Mononuclear cell (primary cell): ENCODE data around the gene ANO4. TPM values are rescaled to one million over a fixed set of nuclear protein-coding genes. Genes with fewer than 3 reads are reported as not detected.

Experiments used
- H3K27me3 ChIP-seq: 2 replicates; pipeline ENCODE4 v1.6.0; 2011; ENCODE audit warnings: low read length, control low read depth; ENCODE audit not compliant: insufficient read depth
- H3K4me1 ChIP-seq: 2 replicates; pipeline ENCODE4 v1.5.1; 2011; ENCODE audit warnings: mild to moderate bottlenecking, low read length, control low read depth; ENCODE audit not compliant: insufficient read depth
- H3K4me3 ChIP-seq: 2 replicates; pipeline ENCODE4 v1.5.1; 2011; ENCODE audit warnings: mild to moderate bottlenecking, low read length, moderate library complexity
- H3K9me3 ChIP-seq: 2 replicates; pipeline ENCODE4 v1.5.1; 2011; ENCODE audit warnings: low read depth, mild to moderate bottlenecking, control low read depth, low read length
- total RNA-seq: library from RNA; depleted of rRNA; stranded (reverse); fragments of >200 nt; gene quantifications from one replicate; pipeline ENCODE4 v1.2.3, GENCODE V29; 2012

The ANO4 gene
- total RNA-seq, 1 donor = not detected

DNA sequence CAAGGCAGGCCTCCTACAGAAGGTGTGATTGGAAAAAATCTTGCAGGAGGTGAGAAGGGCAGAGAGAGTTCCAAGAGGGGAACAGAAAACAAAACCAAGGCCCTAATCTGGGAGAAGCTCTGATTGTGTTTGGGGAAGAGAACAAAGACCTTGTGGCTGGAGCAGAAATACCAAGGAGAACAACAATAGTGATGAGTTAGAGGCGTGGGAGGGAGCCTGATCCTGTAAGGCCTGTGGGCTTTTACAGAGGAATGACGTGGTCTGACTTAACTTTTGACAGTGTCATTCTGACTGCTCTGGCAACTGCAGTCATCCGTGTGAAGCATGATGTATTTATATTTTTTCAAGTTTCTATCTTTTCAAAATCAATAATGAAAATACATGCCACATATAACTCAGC is 200.6 kb downstream of the ANO4 start:
- no peaks in the 10 kb centered on the region for H3K4me1 ChIP-seq
- no peaks in the 10 kb centered on the region for H3K27me3 ChIP-seq
- no peaks in the 10 kb centered on the region for H3K9me3 ChIP-seq
- H3K4me3 ChIP-seq = no peak overlapping the region

DNA sequence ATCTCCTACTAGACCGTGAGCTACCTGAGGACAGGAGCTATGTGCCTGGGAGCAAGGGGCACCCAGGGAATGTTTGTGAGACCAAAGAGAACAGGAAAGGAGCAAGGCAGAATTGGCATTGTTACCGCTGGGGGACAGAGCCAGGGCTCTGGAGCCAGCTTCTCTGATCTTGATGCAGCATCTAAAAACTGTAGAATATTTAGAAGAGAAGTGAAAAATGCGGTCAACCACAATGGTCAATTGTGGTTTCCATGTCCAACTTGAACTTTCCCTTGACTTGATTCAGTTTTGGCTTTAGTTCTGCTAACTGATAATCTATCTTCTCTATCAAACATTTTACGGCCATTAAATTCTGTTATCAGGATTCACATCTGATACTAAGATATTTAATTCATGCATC is 201.2 kb downstream of the ANO4 start:
- no peak overlapping the region for H3K4me3 ChIP-seq
- H3K4me1 ChIP-seq = no peaks in the 10 kb centered on the region
- H3K27me3 ChIP-seq = no peaks in the 10 kb centered on the region
- H3K9me3 ChIP-seq = no peaks in the 10 kb centered on the region

DNA sequence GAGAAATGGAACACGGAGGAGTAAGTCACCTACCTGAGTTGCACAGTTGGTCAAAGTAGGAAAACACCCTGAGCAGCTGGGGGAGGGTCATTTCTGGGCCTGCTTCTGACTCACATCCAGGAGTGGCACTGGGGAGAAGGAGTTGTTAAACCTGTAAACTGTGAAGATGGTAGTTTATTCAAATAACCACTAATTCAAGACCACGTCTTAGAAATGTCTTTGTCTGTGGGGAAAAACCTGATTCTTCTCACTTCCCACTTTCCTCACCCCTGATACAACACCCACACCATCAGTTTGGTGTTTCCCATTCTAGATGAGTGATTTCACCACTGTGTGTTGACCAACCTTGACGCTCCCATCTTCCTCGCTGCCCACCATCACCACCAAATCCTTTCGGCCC is 207.1 kb downstream of the ANO4 start:
- Histone ChIP-seq H3K4me1 (no peaks in the 10 kb centered on the region), H3K4me3 (no peak overlapping the region), H3K27me3 (no peaks in the 10 kb centered on the region), H3K9me3 (no peaks in the 10 kb centered on the region)

DNA sequence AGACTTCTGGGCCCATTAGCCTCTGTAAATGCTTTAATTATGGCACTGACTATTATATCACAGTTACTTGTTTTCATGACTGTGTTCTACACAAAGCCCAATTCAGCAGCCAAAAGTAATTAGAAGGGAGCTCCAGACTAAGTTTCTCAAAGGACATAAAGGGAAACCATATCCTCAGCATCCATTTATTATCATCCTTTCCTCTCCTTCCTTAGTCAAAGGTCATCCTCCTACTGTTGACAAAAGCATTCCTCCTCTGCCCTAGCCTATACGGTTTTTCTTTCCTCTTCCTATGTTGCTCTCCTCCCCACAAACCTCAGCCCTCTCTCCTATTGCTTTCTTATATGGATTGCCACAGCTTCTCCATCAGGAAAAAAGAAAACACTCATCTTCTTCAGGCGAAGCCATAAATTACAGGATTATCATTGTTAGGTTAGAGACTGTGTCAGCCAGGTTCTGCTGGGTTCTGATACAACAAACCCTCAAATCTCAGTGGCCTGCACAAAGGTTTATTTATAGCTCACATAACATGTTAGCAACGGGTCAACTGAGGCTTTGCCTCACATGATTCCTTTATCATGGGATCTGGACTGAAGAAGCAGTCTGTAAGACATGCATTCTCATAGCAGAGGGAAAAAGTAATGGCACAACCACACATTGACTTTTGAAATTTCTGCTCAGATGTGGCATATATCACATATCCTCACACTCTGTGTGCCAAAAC is 208.3 kb downstream of the ANO4 start:
- H3K4me3 ChIP-seq = no peak overlapping the region
- no peaks in the 10 kb centered on the region for H3K27me3 ChIP-seq
- H3K4me1 ChIP-seq = no peaks in the 10 kb centered on the region
- no peaks in the 10 kb centered on the region for H3K9me3 ChIP-seq

DNA sequence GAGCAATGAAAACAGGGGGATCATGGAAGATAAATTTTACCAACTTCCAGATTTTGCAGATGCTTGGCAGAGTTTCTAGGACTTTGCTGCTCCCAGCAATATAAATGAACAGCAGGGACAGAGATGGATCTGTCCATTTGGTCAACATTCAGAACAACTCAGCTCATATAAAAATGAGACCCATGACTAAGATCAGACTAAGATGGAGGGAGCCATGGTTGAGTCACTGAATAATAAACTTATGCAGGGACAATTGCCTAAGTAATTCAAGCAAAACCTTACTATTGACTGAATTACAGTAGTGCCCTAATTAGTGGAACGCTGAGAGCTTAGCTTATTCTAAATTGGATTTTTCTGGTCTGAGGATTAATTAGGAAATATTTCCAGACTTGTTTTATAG is 210.3 kb downstream of the ANO4 start:
- no peak overlapping the region for H3K4me3 ChIP-seq
- peaks cover 15% of the 10 kb centered on the region for H3K9me3 ChIP-seq
- no peaks in the 10 kb centered on the region for H3K27me3 ChIP-seq
- no peaks in the 10 kb centered on the region for H3K4me1 ChIP-seq

DNA sequence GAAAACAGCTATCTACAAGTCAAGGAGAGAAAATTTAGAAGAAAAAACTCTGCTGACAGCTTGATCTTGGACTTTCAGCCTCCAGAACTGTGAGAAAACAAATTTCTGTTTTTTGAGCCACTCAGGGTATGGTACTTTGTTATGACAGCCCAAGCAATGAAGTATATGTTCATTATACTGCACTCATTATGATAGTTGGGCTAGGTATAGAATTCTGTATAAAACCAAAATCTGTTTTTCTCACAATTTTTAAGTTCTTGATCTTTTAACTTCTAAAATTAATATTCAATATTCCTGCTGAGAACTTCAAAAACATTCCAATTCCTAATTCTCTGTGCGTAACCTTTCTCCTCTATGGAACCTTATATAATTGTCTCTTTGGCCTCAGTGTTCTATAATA is 214.7 kb downstream of the ANO4 start:
- Histone ChIP-seq H3K27me3 (no peaks in the 10 kb centered on the region), H3K9me3 (peaks cover 19% of the 10 kb centered on the region), H3K4me3 (no peak overlapping the region), H3K4me1 (no peaks in the 10 kb centered on the region)

DNA sequence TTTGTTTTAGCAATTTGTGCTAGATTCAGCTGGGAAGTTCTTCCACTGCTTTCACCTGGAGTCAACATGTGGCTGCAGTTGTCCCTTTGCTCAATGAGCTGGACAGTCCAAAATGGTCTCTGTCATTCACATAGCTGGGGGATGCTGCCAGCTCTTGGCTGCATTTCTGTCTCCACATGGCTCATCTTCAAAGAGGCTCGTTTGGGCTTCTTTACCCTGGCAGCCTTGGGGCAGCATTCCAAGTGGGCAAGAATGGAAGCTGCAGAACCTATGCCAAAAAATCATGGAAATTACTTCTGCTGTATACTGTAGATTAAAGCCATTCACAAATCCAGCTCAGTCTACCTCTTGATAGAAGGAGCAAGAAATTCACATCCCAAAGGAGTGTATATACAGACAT is 216.3 kb downstream of the ANO4 start:
- H3K4me1 ChIP-seq = no peaks in the 10 kb centered on the region
- H3K4me3 ChIP-seq = no peak overlapping the region
- peaks cover 19% of the 10 kb centered on the region for H3K9me3 ChIP-seq
- H3K27me3 ChIP-seq = no peaks in the 10 kb centered on the region

DNA sequence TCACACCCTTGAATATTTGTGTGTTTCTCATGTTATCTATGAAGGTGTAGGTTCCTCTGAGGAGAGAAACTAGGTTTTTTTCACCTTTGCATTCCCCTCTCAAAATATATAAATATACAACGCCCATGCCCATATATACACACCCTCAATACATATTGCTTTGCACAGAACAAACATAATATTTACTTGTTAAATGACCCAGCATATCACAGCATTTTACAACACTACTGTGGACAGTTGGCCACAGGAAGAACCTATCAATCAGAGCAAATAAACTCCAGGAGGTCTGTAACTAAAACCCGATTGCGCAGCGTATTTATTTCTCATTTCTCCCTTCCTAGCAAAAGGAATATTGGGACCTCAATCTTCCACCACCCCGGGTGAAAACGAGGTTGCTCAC is 219.4 kb downstream of the ANO4 start:
- no peaks in the 10 kb centered on the region for H3K4me1 ChIP-seq
- H3K4me3 ChIP-seq = no peak overlapping the region
- peaks cover 10% of the 10 kb centered on the region for H3K9me3 ChIP-seq
- no peaks in the 10 kb centered on the region for H3K27me3 ChIP-seq

DNA sequence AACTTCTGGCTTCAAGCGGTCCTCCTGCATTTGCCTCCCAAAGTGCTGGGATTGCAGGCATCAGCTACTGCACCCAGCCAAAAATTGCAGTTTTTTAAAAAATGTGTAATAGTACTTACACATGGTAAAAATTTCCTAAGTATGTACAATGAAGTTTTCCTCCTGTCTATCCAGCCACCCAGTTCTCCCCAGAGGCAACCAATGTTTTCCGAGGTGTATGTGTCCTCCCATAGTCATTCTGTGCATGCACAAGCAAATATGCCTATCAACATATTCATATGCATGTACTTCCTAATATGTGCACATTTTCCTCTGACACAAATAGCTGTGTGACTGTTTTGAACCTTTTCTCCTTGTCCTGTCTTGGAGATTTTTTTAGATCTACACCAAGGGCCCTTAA is 220.5 kb downstream of the ANO4 start:
- Histone ChIP-seq H3K27me3 (no peaks in the 10 kb centered on the region), H3K4me3 (no peak overlapping the region), H3K4me1 (no peaks in the 10 kb centered on the region), H3K9me3 (peaks cover 2% of the 10 kb centered on the region)

DNA sequence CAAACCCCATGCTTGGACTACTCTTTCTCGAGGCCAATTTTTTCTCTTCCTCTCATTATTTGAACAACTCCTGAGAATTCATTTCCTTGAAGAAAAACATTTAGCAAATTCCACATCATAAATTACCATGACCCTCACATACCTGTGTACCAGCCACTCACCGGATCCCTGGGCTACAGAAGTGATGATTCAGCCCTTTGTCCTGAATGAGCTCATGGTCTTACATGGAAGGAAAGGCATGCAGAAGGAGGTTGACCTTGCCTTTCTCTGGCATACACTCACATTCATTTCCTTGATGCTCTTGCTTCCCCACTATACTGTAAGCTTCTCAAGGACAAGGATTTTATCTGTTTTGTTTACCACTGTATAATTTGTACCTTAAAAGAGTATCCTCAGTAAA is 224.0 kb downstream of the ANO4 start:
- Histone ChIP-seq H3K4me3 (no peak overlapping the region), H3K4me1 (no peaks in the 10 kb centered on the region), H3K27me3 (no peaks in the 10 kb centered on the region), H3K9me3 (no peaks in the 10 kb centered on the region)

DNA sequence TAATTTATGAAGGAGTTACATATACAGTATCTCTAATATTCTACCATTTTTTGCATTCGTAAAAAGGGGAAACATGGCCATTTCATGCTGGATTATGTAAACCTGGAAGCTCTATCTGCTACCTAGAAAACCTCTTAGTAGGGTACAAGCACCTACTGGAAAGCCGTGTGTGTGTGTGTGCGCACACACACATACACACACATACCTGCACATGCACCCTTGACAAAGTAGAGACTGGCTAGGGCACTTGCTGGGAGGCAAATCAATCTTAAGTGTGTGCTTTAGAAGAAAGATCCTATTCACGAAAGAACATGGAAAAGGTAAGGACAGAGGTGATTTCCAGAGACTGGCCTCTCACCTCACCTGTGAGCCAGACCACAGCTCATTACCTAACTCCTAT is 224.6 kb downstream of the ANO4 start:
- H3K9me3 ChIP-seq = no peaks in the 10 kb centered on the region
- no peaks in the 10 kb centered on the region for H3K4me1 ChIP-seq
- no peaks in the 10 kb centered on the region for H3K27me3 ChIP-seq
- no peak overlapping the region for H3K4me3 ChIP-seq

DNA sequence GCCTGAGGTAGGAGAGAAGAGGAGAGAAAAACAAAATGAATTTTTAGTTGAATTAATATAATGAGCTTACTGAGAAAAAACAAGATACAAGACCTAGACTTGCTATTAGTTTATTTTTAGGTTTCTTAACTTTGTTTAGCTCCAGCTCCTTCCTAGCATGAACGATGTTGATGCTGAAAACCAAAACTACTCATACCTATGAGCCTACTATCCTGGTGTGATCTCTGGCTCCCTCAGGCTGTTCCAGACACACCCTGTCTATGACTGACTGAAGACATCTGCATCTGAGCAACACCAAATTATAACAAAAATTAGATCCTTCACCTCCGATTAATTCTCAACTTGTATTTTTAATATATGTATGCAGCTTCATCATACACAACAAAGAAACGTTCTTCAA is 225.1 kb downstream of the ANO4 start:
- H3K27me3 ChIP-seq = no peaks in the 10 kb centered on the region
- no peak overlapping the region for H3K4me3 ChIP-seq
- no peaks in the 10 kb centered on the region for H3K4me1 ChIP-seq
- no peaks in the 10 kb centered on the region for H3K9me3 ChIP-seq

DNA sequence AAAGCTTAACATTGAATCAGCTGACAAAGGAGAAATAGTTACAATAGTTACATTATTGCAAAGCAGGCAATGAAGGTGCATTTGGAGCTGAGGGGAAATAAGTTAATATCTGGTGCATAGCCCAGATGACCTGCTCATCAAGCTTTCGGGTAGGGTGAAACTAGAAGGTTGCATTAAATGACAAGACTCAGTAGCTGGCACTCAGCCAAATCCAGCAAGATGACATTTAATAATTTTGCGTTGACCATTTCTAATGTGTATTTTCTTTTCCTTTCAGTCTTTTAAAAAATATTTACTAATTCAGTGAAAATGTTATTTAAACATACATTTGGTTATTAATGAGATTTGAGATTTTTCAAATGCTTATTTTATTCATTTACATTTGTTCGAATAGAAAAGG is 226.9 kb downstream of the ANO4 start:
- H3K4me1 ChIP-seq = no peaks in the 10 kb centered on the region
- H3K9me3 ChIP-seq = no peaks in the 10 kb centered on the region
- no peak overlapping the region for H3K4me3 ChIP-seq
- no peaks in the 10 kb centered on the region for H3K27me3 ChIP-seq

DNA sequence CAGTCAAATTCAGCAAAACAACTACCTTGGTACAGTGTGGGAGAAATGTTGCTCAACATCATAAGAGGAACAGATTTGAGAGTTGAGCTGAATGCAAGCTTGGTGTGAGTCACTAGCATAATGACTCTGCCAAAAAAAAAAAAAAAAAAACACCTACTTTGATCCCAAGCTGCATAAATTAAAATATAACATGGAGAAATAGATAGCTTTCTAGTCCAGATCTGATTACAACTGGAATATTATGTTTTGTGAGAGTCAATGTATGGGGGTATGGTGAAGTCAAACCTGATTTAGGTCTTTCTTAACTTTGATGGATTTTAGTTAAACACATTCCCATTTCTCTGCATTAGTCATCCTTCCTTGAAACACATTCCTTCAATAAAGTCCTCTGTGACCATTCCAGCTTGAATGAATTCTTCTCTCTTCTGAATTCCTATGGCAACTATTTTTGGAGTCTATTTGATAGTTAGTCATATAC is 227.4 kb downstream of the ANO4 start:
- Histone ChIP-seq H3K9me3 (no peaks in the 10 kb centered on the region), H3K4me3 (no peak overlapping the region), H3K4me1 (no peaks in the 10 kb centered on the region), H3K27me3 (no peaks in the 10 kb centered on the region)

DNA sequence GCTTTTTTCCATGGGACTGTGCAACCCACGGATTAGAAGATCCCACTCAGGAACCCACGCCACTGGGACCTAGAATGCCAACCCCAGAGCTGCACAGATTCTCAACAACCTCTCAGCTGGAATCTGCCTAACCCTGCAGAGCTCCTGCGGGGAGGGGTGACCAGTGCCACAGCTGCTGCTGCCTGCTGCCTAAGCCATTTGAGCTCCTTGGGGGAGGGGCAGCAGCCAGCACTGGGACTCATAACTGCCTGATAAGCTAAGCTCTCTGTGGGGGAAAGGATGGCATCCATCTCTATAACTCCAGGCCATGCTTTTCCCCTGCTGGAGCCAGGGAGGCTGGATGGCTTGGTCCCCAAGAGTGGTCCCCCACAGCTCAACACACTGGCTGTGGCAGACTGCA is 232.6 kb downstream of the ANO4 start:
- H3K4me1 ChIP-seq = no peaks in the 10 kb centered on the region
- H3K27me3 ChIP-seq = no peaks in the 10 kb centered on the region

DNA sequence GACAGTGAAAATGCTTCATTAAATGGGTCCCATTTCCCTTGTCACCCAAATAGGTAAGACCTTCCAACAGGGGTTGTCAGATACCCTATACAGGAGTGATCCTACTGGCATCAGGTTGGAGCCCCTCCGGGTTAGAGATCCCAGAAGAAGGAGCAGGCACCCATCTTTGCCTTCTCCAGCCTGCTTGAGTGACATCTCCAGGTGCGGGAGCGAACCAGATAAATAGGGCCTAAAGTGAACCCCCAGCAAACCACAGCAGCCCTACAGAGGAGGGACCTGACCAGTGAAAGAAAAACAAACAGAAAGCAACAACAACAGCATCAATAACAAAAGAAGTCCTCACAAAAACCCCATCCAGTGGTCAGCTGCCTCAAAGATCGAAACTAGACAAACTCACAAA is 233.2 kb downstream of the ANO4 start:
- Histone ChIP-seq H3K4me3 (no peak overlapping the region), H3K4me1 (no peaks in the 10 kb centered on the region), H3K9me3 (no peaks in the 10 kb centered on the region), H3K27me3 (no peaks in the 10 kb centered on the region)

More for the DNA sequence above, 232.6 kb downstream of the ANO4 start:
- Histone ChIP-seq H3K4me3 (no peak overlapping the region), H3K9me3 (no peaks in the 10 kb centered on the region)
